HG02840 (cell line): ENCODE data around the gene NFKB2.

Experiments used
- ATAC-seq: cut with Tn5 transposase; IDR thresholded peaks from one replicate; pipeline ENCODE4 v1.9.1; 2021; ENCODE audit warnings: mild to moderate bottlenecking, moderate library complexity, moderate number of reproducible peaks; ENCODE audit not compliant: unreplicated experiment, low FRiP score

NFKB2 gene

GRCh38 chr10:102420714-102421506 lies 25.4 kb downstream of the NFKB2 start, which contains the start of gene FBXL15:
Gene FBXL15, plus strand, starts transcription at chr10:102420836. Its CDS starts 294 bp downstream, at chr10:102421130.
- peak; percentile 83 for ATAC-seq

GRCh38 chr10:102421507-102421756 lies 25.9 kb downstream of the NFKB2 start:
- no peak for ATAC-seq

- ATAC-seq: no peak
Observed at GRCh38 chr10:102421757-102422512, 26.4 kb downstream of the NFKB2 start.

- no peak for ATAC-seq
Observed at GRCh38 chr10:102422545-102423129, 27.1 kb downstream of the NFKB2 start.

- ATAC-seq: no peak
Observed at GRCh38 chr10:102423372-102423968, 28.0 kb downstream of the NFKB2 start.

GRCh38 chr10:102424145-102424544 lies 28.6 kb downstream of the NFKB2 start:
- no peak for ATAC-seq

- no peak for ATAC-seq
Observed at GRCh38 chr10:102424916-102425315, 29.4 kb downstream of the NFKB2 start.

- ATAC-seq: no peak
Observed at GRCh38 chr10:102425444-102425843, 29.9 kb downstream of the NFKB2 start.

GRCh38 chr10:102426803-102427287 lies 31.3 kb downstream of the NFKB2 start:
- ATAC-seq: no peak

GRCh38 chr10:102429468-102429867 lies 34.0 kb downstream of the NFKB2 start:
- no peak for ATAC-seq

GRCh38 chr10:102431452-102432124 lies 36.1 kb downstream of the NFKB2 start:
- no peak for ATAC-seq

GRCh38 chr10:102432162-102432950 lies 36.9 kb downstream of the NFKB2 start, which contains the start of gene CUEDC2:
Gene CUEDC2, minus strand, starts transcription at chr10:102432574. Its CDS starts 7,386 bp downstream, at chr10:102425188.
- peak; percentile 86 for ATAC-seq

- ATAC-seq: no peak
Observed at GRCh38 chr10:102433619-102434046, 38.1 kb downstream of the NFKB2 start.

GRCh38 chr10:102434394-102435132 lies 39.1 kb downstream of the NFKB2 start:
- ATAC-seq: no peak

GRCh38 chr10:102435133-102435497 lies 39.6 kb downstream of the NFKB2 start:
- no peak for ATAC-seq

- no peak for ATAC-seq
Observed at GRCh38 chr10:102435529-102436233, 40.2 kb downstream of the NFKB2 start.

- no peak for ATAC-seq
Observed at GRCh38 chr10:102436312-102436711, 40.8 kb downstream of the NFKB2 start.

GRCh38 chr10:102437515-102437914 lies 42.0 kb downstream of the NFKB2 start:
- no peak for ATAC-seq
